Ovary (tissue), 9 donors: ENCODE measurements around the gene PRR20G. TPM values are rescaled to one million over a fixed set of nuclear protein-coding genes. Genes with fewer than 3 reads are reported as not detected.
"Not testable (repeated sequence)": the region's sequence is repeated elsewhere in the genome, so short reads cannot be mapped to it uniquely, and the experiment has no call there.

ENCODE experiments used
- DNase-seq, 5 donors: peaks; one replicate each; pipeline ENCODE4 v3.0.0-alpha.2; 2019 to 2020
- H3K27ac ChIP-seq, 2 donors: fragments of 200-600 bp; one replicate each; pipeline versions ENCODE4 v1.5.1 to v1.8.0; 2019 to 2022
- H3K27me3 ChIP-seq: fragments of 200-600 bp; one replicate; pipeline ENCODE4 v1.8.0; 2022
- H3K36me3 ChIP-seq: fragments of 200-600 bp; sonication (generic); one replicate; pipeline ENCODE4 v1.5.1; 2019
- H3K4me1 ChIP-seq: one replicate; pipeline ENCODE4 v1.8.1; 2013; ENCODE audit warnings: mild to moderate bottlenecking, moderate library complexity; ENCODE audit not compliant: insufficient read depth
- H3K4me3 ChIP-seq: fragments of 200-600 bp; sonication (generic); one replicate; pipeline ENCODE4 v1.5.1; 2017
- H3K9me3 ChIP-seq, 2 donors: fragments of 200-600 bp in 1 of 2; sonication (generic) in 1 of 2; one replicate each; pipeline versions ENCODE4 v1.5.1 to v1.8.1; 2013 to 2019; ENCODE audit warnings: mild to moderate bottlenecking in 1 of 2, moderate library complexity in 1 of 2
- EP300 ChIP-seq: sonication (generic); formaldehyde crosslinking; IDR thresholded peaks from one replicate; pipeline ENCODE4 v1.6.1; 2017; ENCODE audit warnings: antibody characterized with exemption
- POLR2A ChIP-seq: fragments of 450-650 bp; IDR thresholded peaks from one replicate; pipeline ENCODE4 v1.6.1; 2017; ENCODE audit warnings: antibody characterized with exemption, mild to moderate bottlenecking, moderate library complexity
- WGBS, 3 donors: extraction: QIAGEN DNeasy Blood & Tissue Kit in 1 of 3; methylation state at CpG; one replicate each; pipeline versions ENCODE4 v1.1.5 to v1.1.7; 2013 to 2017; 5-methylcytosine and 5-hydroxymethylcytosine counted together
- intact Hi-C, 4 donors: fragments of 100-400 bp; cut with DNase I; formaldehyde crosslinking; loops; one replicate each; pipeline versions ENCODE4 v1.11.0 to v1.15.1; 2022 to 2023
- polyA plus RNA-seq, 2 donors: library from polyadenylated mRNA; stranded (reverse); fragments of 200-250 nt in 1 of 2; fragments of 350-450 nt in 1 of 2; fragmentation: Illumina TruSeq in 1 of 2; extraction: RNeasy Lipid Tissue Mini Kit (QIAGEN cat#74804) in 1 of 2; gene quantifications; one replicate each; pipeline ENCODE4 v1.2.3, GENCODE V29; 2013 to 2014
- total RNA-seq, 7 donors: library from RNA; depleted of rRNA in 2 of 7; stranded (reverse); fragments of >200 nt in 2 of 7; fragmentation: NEBNext Ultra II Directional in 3 of 7; extraction: Animal tissue kit (Norgen Biotek cat#: 25700) in 3 of 7; gene quantifications; one replicate each; pipeline versions ENCODE4 v1.1.0 to v1.2.4, GENCODE V29; 2016 to 2023
- TF ChIP-seq, protein P1 (sequence below), 3 donors: fragments of 450-650 bp in 2 of 3; fragments of 200-600 bp in 1 of 3; IDR thresholded peaks; one replicate each; pipeline versions ENCODE4 v1.5.1 to v1.8.0; 2016 to 2022; ENCODE audit warnings: antibody characterized with exemption in 3 of 3, mild to moderate bottlenecking in 1 of 3
- donor health status: DM: no; HTN: no; CAD: no; lungs with moderate emphysema.
- donor health status: DM: no; HTN: no; CAD: no.
- donor health status: Bipolar disorder and iron deficiency.
- donor health status: DM: yes; HTN: yes; CAD: no.
- donor health status: DM: no; HTN: no; CAD: no.
- donor health status: DM: yes; HTN: yes; CAD: no.

The PRR20G gene
- total and polyA plus RNA-seq, 9 donors: not detected

DNA sequence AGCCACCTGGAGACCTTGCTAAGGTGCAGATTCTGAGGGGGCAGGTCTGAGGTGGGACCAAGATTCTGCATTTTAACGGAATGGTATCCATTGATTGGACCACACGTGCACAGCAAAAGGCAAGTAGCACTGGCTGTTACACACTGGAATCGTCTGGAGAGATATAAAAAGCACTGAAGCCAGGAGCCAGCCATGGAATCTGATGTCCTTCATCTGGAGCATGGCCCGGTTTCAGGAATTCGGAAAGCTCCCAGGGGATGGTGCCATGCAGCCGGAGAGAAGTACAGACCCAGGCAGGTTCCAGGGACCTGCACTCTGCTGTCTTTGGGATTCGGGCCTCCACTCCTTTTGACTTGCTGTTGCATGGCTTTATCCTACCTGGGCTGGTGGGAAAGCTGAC is 28.8 kb upstream of the PRR20G start:
- TF ChIP-seq EP300 (no peak), POLR2A (no peak)
- TF ChIP-seq, protein P1, sequence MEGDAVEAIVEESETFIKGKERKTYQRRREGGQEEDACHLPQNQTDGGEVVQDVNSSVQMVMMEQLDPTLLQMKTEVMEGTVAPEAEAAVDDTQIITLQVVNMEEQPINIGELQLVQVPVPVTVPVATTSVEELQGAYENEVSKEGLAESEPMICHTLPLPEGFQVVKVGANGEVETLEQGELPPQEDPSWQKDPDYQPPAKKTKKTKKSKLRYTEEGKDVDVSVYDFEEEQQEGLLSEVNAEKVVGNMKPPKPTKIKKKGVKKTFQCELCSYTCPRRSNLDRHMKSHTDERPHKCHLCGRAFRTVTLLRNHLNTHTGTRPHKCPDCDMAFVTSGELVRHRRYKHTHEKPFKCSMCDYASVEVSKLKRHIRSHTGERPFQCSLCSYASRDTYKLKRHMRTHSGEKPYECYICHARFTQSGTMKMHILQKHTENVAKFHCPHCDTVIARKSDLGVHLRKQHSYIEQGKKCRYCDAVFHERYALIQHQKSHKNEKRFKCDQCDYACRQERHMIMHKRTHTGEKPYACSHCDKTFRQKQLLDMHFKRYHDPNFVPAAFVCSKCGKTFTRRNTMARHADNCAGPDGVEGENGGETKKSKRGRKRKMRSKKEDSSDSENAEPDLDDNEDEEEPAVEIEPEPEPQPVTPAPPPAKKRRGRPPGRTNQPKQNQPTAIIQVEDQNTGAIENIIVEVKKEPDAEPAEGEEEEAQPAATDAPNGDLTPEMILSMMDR (IDR thresholded peaks at IDR 0.05): no peak
- 66 to 69% (median 67%) methylated on average over 7 of the region's 7 CpGs for WGBS, 3 donors
- no peaks in the 10 kb centered on the region for H3K9me3 ChIP-seq

DNA sequence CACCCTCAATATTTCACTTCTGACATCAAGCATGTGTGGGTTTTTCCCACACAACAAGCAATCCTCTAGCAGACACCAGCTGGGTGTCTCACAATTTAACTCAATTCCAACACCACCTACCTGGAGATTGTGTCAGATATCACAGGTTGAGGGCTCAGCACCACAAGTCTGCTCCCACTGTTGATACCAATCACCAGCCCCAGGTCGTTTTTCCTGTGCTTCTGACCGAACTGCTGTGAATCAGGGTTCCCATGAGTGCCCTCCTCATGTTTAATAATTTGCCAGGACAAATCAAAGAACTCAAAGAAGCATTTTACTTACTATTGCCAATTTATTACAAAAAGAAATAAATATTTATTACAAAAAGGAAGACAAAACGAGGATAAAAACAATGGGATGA is 25.0 kb upstream of the PRR20G start:
- Histone ChIP-seq H3K27ac (no peak overlapping the region), H3K27me3 (no peaks in the 10 kb centered on the region), H3K9me3 (no peaks in the 10 kb centered on the region), H3K4me3 (no peak overlapping the region), H3K4me1 (no peaks in the 10 kb centered on the region), H3K36me3 (no peaks in the 10 kb centered on the region)
- TF ChIP-seq, protein P1 (IDR thresholded peaks at IDR 0.05): no peak
- TF ChIP-seq EP300: no peak
- no peak for TF ChIP-seq POLR2A
- intact Hi-C loops: no loop called here
- DNase-seq: no peak
- WGBS, 3 donors: 29 to 41% (median 31%) methylated on average over 3 of the region's 3 CpGs

More for the DNA sequence above, 28.8 kb upstream of the PRR20G start:
- no peak overlapping the region for H3K27ac ChIP-seq
- intact Hi-C loops: no loop called here
- no peak overlapping the region for H3K4me3 ChIP-seq
- no peaks in the 10 kb centered on the region for H3K4me1 ChIP-seq
- no peaks in the 10 kb centered on the region for H3K36me3 ChIP-seq
- no peak for DNase-seq
- no peaks in the 10 kb centered on the region for H3K27me3 ChIP-seq

DNA sequence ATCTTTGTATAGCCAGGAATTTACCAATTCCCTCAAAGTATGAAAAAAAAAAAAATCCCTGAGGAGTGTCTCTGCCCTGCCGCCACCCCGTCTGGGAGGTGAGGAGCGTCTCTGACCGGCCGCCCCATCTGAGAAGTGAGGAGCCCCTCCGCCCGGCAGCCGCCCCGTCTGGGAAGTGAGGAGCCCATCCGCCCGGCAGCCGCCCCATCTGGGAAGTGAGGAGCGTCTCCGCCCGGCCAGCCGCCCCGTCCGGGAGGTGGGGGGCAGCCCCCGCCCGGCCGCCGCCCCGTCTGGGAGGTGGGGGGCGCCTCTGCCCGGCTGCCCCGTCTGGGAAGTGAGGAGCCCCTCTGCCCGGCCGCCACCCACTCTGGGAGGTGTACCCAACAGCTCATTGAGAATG is 21.0 kb upstream of the PRR20G start:
- 84 to 93% (median 85%) methylated on average over 16 to 28 of the region's 28 CpGs for WGBS, 3 donors
- H3K9me3 ChIP-seq, H3K4me3 ChIP-seq, H3K4me1 ChIP-seq, intact Hi-C loops, DNase-seq, H3K27me3 ChIP-seq, H3K27ac ChIP-seq, H3K36me3 ChIP-seq: not testable (repeated sequence)

DNA sequence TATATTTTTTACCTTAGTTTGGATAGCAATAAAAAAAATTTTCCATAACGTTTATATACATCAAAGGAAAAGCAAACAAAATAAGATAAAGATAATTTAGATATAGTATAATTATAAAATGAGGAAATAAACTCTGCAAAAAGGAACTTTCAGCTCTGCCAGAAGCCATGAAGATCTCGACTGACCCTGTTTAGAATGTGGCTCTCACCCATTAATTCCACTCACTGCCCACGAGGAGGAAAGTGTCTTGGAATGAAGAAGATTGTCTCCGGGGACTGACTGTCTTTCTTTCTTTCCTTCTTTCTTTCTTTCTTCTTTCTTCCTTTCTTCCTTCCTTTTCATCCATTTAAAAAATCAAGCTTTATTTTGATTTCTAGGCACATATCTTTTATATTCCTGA is 20.1 kb upstream of the PRR20G start:
- Histone ChIP-seq H3K27me3 (no peaks in the 10 kb centered on the region), H3K4me3 (no peak overlapping the region), H3K36me3 (no peaks in the 10 kb centered on the region), H3K27ac (no peak overlapping the region), H3K4me1 (no peaks in the 10 kb centered on the region), H3K9me3 (no peaks in the 10 kb centered on the region)
- no peak for DNase-seq
- intact Hi-C loops: no loop called here
- TF ChIP-seq, protein P1 (IDR thresholded peaks at IDR 0.05): no peak
- TF ChIP-seq EP300 (no peak), POLR2A (no peak)
- 54 to 56% (median 56%) methylated on average over 4 of the region's 4 CpGs for WGBS, 3 donors

DNA sequence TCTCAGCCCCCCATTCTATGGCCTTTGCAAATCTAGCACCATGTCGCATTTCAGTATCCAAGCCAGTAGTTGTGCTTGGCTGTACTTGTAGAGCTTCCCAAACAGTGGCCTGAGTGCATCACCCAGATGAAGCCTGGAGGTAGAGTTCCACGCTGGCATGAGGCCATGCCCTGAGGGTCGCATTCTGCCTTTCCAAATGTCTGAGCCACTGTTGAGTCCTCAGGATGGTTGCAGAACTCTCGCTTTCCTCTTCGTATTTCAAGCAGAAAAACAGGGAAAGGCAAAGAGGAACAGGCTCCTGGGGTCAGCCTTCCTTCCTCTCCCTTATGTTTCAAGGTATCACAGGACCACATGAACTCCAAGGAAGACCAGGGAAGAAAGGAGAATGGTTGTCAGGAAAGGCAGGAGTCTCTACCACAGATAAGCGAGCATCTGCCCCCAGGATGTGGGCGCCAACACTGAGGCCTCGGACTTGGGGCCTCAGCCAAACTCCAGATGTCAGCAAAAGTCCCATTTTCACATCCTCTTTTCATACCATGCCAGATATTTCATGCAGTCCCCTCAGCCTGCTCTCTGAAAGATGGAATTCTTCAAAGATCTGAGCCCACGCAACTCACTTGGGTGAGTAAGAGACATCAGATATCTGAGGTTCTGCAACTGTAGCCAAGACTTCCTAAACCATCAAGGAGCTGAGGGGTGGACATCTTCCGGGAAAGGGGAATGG is 19.4 kb upstream of the PRR20G start:
- Histone ChIP-seq H3K27me3 (no peaks in the 10 kb centered on the region), H3K9me3 (no peaks in the 10 kb centered on the region), H3K4me3 (no peak overlapping the region), H3K27ac (no peak overlapping the region), H3K36me3 (no peaks in the 10 kb centered on the region), H3K4me1 (no peaks in the 10 kb centered on the region)
- 70 to 77% (median 71%) methylated on average over 10 of the region's 10 CpGs for WGBS, 3 donors
- intact Hi-C loops: no loop called here
- DNase-seq: no peak
- TF ChIP-seq POLR2A (no peak), EP300 (no peak)
- TF ChIP-seq, protein P1 (IDR thresholded peaks at IDR 0.05): no peak
